ENCODE results near the gene ACTL7A. TPM values are rescaled to one million over a fixed set of nuclear protein-coding genes. Genes with fewer than 3 reads are reported as not detected.

ACTL7A gene
- total and polyA plus RNA-seq, 4 donors, result 0.10 TPM; not detected in 3

DNA sequence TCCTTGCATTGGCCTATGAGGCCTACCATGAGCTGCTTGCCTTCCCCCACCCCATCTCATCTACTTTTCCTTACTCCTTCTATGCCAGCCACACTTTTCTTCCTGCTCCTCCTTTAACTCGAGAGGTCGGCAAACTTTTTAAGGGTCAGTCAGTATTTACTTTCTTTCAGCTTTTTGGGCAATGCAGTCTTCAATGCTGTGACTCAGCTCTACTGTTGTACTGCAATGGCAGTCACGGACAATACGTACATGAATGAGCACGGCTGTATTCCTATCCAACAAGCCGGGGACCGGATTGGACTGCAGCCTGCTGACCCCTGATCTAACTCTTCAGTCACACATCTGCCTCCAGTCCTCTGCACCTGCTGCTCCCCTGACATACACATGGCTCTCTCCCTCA, 602 bp upstream of the ACTL7A start:
- H3K27me3 ChIP-seq (ENCODE audit: control insufficient read depth in 4 of 4, insufficient read depth in 4 of 4, low read length in 3 of 4), result no peaks in the 10 kb centered on the region
- 94% methylated on average over 7 of the region's 7 CpGs for WGBS
- H3K4me3 ChIP-seq (ENCODE audit: low read depth in 1 of 3, low read length in 3 of 3), result no peak overlapping the region
- H3K36me3 ChIP-seq (ENCODE audit: control insufficient read depth in 4 of 4, insufficient read depth in 3 of 4, low read depth in 1 of 4, low read length in 3 of 4), result no peaks in the 10 kb centered on the region
- no peaks in the 10 kb centered on the region for H3K4me1 ChIP-seq (ENCODE audit: control insufficient read depth in 4 of 4, insufficient read depth in 4 of 4, low read length in 3 of 4)
- TF ChIP-seq ATF3 (IDR thresholded peaks at IDR 0.05) (no peak), HNF4G (IDR thresholded peaks at IDR 0.05) (no peak), RXRA (IDR thresholded peaks at IDR 0.05) (no peak), TAF1 (conservative IDR thresholded peaks at IDR 0.05) (no peak), JUND (IDR thresholded peaks at IDR 0.05) (no peak), SP1 (IDR thresholded peaks at IDR 0.05) (no peak), EGR1 (IDR thresholded peaks at IDR 0.05; ENCODE audit: low read depth in 2 of 2) (no peak)
- TF ChIP-seq, protein P1, sequence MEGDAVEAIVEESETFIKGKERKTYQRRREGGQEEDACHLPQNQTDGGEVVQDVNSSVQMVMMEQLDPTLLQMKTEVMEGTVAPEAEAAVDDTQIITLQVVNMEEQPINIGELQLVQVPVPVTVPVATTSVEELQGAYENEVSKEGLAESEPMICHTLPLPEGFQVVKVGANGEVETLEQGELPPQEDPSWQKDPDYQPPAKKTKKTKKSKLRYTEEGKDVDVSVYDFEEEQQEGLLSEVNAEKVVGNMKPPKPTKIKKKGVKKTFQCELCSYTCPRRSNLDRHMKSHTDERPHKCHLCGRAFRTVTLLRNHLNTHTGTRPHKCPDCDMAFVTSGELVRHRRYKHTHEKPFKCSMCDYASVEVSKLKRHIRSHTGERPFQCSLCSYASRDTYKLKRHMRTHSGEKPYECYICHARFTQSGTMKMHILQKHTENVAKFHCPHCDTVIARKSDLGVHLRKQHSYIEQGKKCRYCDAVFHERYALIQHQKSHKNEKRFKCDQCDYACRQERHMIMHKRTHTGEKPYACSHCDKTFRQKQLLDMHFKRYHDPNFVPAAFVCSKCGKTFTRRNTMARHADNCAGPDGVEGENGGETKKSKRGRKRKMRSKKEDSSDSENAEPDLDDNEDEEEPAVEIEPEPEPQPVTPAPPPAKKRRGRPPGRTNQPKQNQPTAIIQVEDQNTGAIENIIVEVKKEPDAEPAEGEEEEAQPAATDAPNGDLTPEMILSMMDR (IDR thresholded peaks at IDR 0.05; ENCODE audit: low read depth, low read length, missing input control), result no peak
- no peak overlapping the region for H3K27ac ChIP-seq (ENCODE audit: low read depth in 1 of 2, low read length in 2 of 2)
- no peak for DNase-seq (ENCODE audit: low spot score)
- H3K9ac ChIP-seq (ENCODE audit: low read depth in 1 of 2, low read length in 2 of 2), result no peak overlapping the region
- no peaks in the 10 kb centered on the region for H3K9me3 ChIP-seq (ENCODE audit: control insufficient read depth in 4 of 4, low read length in 3 of 4)

- Histone ChIP-seq H3K4me1 (ENCODE audit: control insufficient read depth in 4 of 4, insufficient read depth in 4 of 4, low read length in 3 of 4) (peaks cover 0 to 8% (median 2%) of the 10 kb centered on the region in 4 donors), H3K36me3 (ENCODE audit: control insufficient read depth in 4 of 4, insufficient read depth in 3 of 4, low read depth in 1 of 4, low read length in 3 of 4) (peaks cover 0 to 2% (median 0%) of the 10 kb centered on the region in 4 donors), H3K9ac (ENCODE audit: low read depth in 1 of 2, low read length in 2 of 2) (no peak overlapping the region), H3K4me3 (ENCODE audit: low read depth in 1 of 3, low read length in 3 of 3) (no peak overlapping the region), H3K27me3 (ENCODE audit: control insufficient read depth in 4 of 4, insufficient read depth in 4 of 4, low read length in 3 of 4) (no peaks in the 10 kb centered on the region), H3K27ac (ENCODE audit: low read depth in 1 of 2, low read length in 2 of 2) (no peak overlapping the region), H3K9me3 (ENCODE audit: control insufficient read depth in 4 of 4, low read length in 3 of 4) (no peaks in the 10 kb centered on the region)
- 97% methylated on average over 3 of the region's 3 CpGs for WGBS
- DNase-seq (ENCODE audit: low spot score), result no peak
- TF ChIP-seq NR2F2 (IDR thresholded peaks at IDR 0.05) (no peak), HNF4G (IDR thresholded peaks at IDR 0.05) (no peak), ATF3 (IDR thresholded peaks at IDR 0.05) (no peak), HNF4A (conservative IDR thresholded peaks at IDR 0.05) (no peak), GABPA (IDR thresholded peaks at IDR 0.05 in 1 of 2, conservative IDR thresholded peaks at IDR 0.05 in 1 of 2) (no peak), EGR1 (IDR thresholded peaks at IDR 0.05; ENCODE audit: low read depth in 2 of 2) (no peak), FOXA1 (IDR thresholded peaks at IDR 0.05) (no peak), YY1 (IDR thresholded peaks at IDR 0.05) (no peak), RAD21 (IDR thresholded peaks at IDR 0.05) (no peak)
- TF ChIP-seq, protein P1 (IDR thresholded peaks at IDR 0.05; ENCODE audit: low read depth, low read length, missing input control), result no peak
Observed at GRCh38 chr9:108863891-108864290, 1.8 kb downstream of the ACTL7A start.

- 96% methylated on average over 3 of the region's 3 CpGs for WGBS
- Histone ChIP-seq H3K9me3 (ENCODE audit: control insufficient read depth in 4 of 4, low read length in 3 of 4) (no peaks in the 10 kb centered on the region), H3K4me1 (ENCODE audit: control insufficient read depth in 4 of 4, insufficient read depth in 4 of 4, low read length in 3 of 4) (peaks cover 0 to 13% (median 6%) of the 10 kb centered on the region in 4 donors), H3K27ac (ENCODE audit: low read depth in 1 of 2, low read length in 2 of 2) (no peak overlapping the region), H3K27me3 (ENCODE audit: control insufficient read depth in 4 of 4, insufficient read depth in 4 of 4, low read length in 3 of 4) (no peaks in the 10 kb centered on the region), H3K9ac (ENCODE audit: low read depth in 1 of 2, low read length in 2 of 2) (no peak overlapping the region), H3K36me3 (ENCODE audit: control insufficient read depth in 4 of 4, insufficient read depth in 3 of 4, low read depth in 1 of 4, low read length in 3 of 4) (peaks cover 0 to 2% (median 0%) of the 10 kb centered on the region in 4 donors), H3K4me3 (ENCODE audit: low read depth in 1 of 3, low read length in 3 of 3) (no peak overlapping the region)
- TF ChIP-seq NR2F2 (IDR thresholded peaks at IDR 0.05) (no peak), HNF4G (IDR thresholded peaks at IDR 0.05) (no peak), GABPA (IDR thresholded peaks at IDR 0.05 in 1 of 2, conservative IDR thresholded peaks at IDR 0.05 in 1 of 2) (no peak), YY1 (IDR thresholded peaks at IDR 0.05) (no peak), JUND (IDR thresholded peaks at IDR 0.05) (no peak)
- TF ChIP-seq, protein P2, sequence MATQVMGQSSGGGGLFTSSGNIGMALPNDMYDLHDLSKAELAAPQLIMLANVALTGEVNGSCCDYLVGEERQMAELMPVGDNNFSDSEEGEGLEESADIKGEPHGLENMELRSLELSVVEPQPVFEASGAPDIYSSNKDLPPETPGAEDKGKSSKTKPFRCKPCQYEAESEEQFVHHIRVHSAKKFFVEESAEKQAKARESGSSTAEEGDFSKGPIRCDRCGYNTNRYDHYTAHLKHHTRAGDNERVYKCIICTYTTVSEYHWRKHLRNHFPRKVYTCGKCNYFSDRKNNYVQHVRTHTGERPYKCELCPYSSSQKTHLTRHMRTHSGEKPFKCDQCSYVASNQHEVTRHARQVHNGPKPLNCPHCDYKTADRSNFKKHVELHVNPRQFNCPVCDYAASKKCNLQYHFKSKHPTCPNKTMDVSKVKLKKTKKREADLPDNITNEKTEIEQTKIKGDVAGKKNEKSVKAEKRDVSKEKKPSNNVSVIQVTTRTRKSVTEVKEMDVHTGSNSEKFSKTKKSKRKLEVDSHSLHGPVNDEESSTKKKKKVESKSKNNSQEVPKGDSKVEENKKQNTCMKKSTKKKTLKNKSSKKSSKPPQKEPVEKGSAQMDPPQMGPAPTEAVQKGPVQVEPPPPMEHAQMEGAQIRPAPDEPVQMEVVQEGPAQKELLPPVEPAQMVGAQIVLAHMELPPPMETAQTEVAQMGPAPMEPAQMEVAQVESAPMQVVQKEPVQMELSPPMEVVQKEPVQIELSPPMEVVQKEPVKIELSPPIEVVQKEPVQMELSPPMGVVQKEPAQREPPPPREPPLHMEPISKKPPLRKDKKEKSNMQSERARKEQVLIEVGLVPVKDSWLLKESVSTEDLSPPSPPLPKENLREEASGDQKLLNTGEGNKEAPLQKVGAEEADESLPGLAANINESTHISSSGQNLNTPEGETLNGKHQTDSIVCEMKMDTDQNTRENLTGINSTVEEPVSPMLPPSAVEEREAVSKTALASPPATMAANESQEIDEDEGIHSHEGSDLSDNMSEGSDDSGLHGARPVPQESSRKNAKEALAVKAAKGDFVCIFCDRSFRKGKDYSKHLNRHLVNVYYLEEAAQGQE (IDR thresholded peaks at IDR 0.05), result no peak
- TF ChIP-seq, protein P1 (IDR thresholded peaks at IDR 0.05; ENCODE audit: low read depth, low read length, missing input control), result no peak
- DNase-seq (ENCODE audit: low spot score), result no peak
Observed at GRCh38 chr9:108864446-108864845, 2.4 kb downstream of the ACTL7A start.
